Measurements from ENCODE around the gene CNNM4. TPM values are rescaled to one million over a fixed set of nuclear protein-coding genes. Genes with fewer than 3 reads are reported as not detected.

The CNNM4 gene
- total and polyA plus RNA-seq, 2 of the 4 experiments (the other 2 are of a cell fraction), result 2.0 to 4.1 TPM

- no peak overlapping the region for H3K14ac ChIP-seq (replicated peaks; ENCODE audit: low read depth, low read length)
- H3K9me1 ChIP-seq (ENCODE audit: insufficient read depth, low read length), result peaks cover 20% of the 10 kb centered on the region; the same call in 1 of the 2 replicates
- no TSS peak for BruUV-seq (replicated peaks)
- dilution Hi-C loops (cut with HindIII; ENCODE audit: low sequenced_read_pairs, unreplicated experiment), result no loop called here
- H4K91ac ChIP-seq (ENCODE audit: insufficient read depth, low read depth, low read length), result no peak overlapping the region
- peaks cover 29% of the 10 kb centered on the region for H3K36me3 ChIP-seq (ENCODE audit: control insufficient read depth, insufficient read depth, low read length)
- intact Hi-C loops (cut with micrococcal nuclease), result no loop called here
- H4K20me1 ChIP-seq (ENCODE audit: insufficient read depth, low read length), result peaks cover 13% of the 10 kb centered on the region; the same call in 1 of the 2 replicates
- H3K18ac ChIP-seq (ENCODE audit: low read depth, low read length), result no peak overlapping the region
- no peak overlapping the region for H4K5ac ChIP-seq (ENCODE audit: low read depth, low read length)
- peaks cover 16% of the 10 kb centered on the region; the same call in 1 of the 2 replicates for H3K4me1 ChIP-seq (ENCODE audit: control insufficient read depth, insufficient read depth, low read length)
- H2BK120ac ChIP-seq (ENCODE audit: low read depth, low read length), result no peak overlapping the region
- POLR2A ChIA-PET (ENCODE audit: unreplicated experiment), result no interaction called here
- no peak overlapping the region for H3K4me3 ChIP-seq (ENCODE audit: insufficient read depth, low read depth, low read length)
- H2BK5ac ChIP-seq (ENCODE audit: low read depth, low read length, poor library complexity, severe bottlenecking), result no peak overlapping the region
- H4K8ac ChIP-seq (ENCODE audit: low read depth in 2 of 2, low read length in 2 of 2), result no peak overlapping the region
- no peaks in the 10 kb centered on the region for H3K27me3 ChIP-seq (ENCODE audit: control insufficient read depth, insufficient read depth, low read length)
- no peak overlapping the region for H3K27ac ChIP-seq (ENCODE audit: insufficient read depth, low read length)
- CTCF ChIA-PET, result no interaction called here
- no peak overlapping the region for H2BK20ac ChIP-seq (ENCODE audit: low read depth, low read length)
- no peak overlapping the region for H3K4me2 ChIP-seq (ENCODE audit: low read depth, low read length)
- TF ChIP-seq MAFK (IDR thresholded peaks at IDR 0.05; ENCODE audit: low read depth, low read length), result no peak
- TF ChIP-seq CHD1 (IDR thresholded peaks at IDR 0.05; ENCODE audit: low read depth, low read length), result no peak
- no peak for TF ChIP-seq BHLHE40 (IDR thresholded peaks at IDR 0.05; ENCODE audit: low read depth, low read length)
- TF ChIP-seq SMC3 (IDR thresholded peaks at IDR 0.05; ENCODE audit: low read depth, low read length), result no peak
- no peak for TF ChIP-seq RAD21 (IDR thresholded peaks at IDR 0.05; ENCODE audit: low read length)
- TF ChIP-seq MAZ (IDR thresholded peaks at IDR 0.05; ENCODE audit: borderline replicate concordance, low read depth, low read length), result no peak
- TF ChIP-seq FOS (IDR thresholded peaks at IDR 0.05; ENCODE audit: low read depth, low read length), result no peak
- TF ChIP-seq NFE2L2 (IDR thresholded peaks at IDR 0.05; ENCODE audit: low read depth, low read length), result no peak
- TF ChIP-seq CTCF (conservative IDR thresholded peaks at IDR 0.05; ENCODE audit: low read depth, low read length), result no peak
- TF ChIP-seq, protein P1, sequence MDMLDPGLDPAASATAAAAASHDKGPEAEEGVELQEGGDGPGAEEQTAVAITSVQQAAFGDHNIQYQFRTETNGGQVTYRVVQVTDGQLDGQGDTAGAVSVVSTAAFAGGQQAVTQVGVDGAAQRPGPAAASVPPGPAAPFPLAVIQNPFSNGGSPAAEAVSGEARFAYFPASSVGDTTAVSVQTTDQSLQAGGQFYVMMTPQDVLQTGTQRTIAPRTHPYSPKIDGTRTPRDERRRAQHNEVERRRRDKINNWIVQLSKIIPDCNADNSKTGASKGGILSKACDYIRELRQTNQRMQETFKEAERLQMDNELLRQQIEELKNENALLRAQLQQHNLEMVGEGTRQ (IDR thresholded peaks at IDR 0.05; ENCODE audit: low read depth, low read length), result no peak
- TF ChIP-seq POLR2A (IDR thresholded peaks at IDR 0.05; ENCODE audit: low read depth, low read length), result no peak
- TF ChIP-seq RCOR1 (IDR thresholded peaks at IDR 0.05; ENCODE audit: insufficient replicate concordance, low read length), result no peak
- no peak for DNase-seq
- no peak overlapping the region for H2AK5ac ChIP-seq (ENCODE audit: low read depth, low read length)
- peak overlapping the region; percentile 26 for H2AK9ac ChIP-seq (replicated peaks; ENCODE audit: low read depth, low read length, poor library complexity)
- no peak overlapping the region for H3K23ac ChIP-seq (ENCODE audit: low read depth, low read length)
- no peak for ATAC-seq (ENCODE audit: low read depth)
- H3K56ac ChIP-seq (ENCODE audit: extremely low read depth, insufficient read depth, low read length), result no peak overlapping the region
- no peak overlapping the region for H3K4ac ChIP-seq (ENCODE audit: low read depth, low read length)
- no peak overlapping the region for H3K9ac ChIP-seq (ENCODE audit: low read depth, low read length)
- H2AFZ ChIP-seq (replicated peaks; ENCODE audit: low read length, poor library complexity), result no peak overlapping the region
- H2BK15ac ChIP-seq (ENCODE audit: low read depth, low read length), result no peak overlapping the region
- in situ Hi-C loops (cut with MboI; ENCODE audit: low sequenced_read_pairs), result no loop called here
- no peaks in the 10 kb centered on the region for H3K9me3 ChIP-seq (ENCODE audit: control insufficient read depth, insufficient read depth, low read length)
- 88% methylated on average over 11 of the region's 14 CpGs; no CpG with 5 or more reads in 1 of the 2 experiments for WGBS, 2 experiments (ENCODE audit: extremely low coverage in 2 of 2, insufficient read length in 1 of 2)
- H3K79me1 ChIP-seq (ENCODE audit: low read depth in 1 of 2, low read length in 2 of 2), result peaks cover 7 to 15% of the 10 kb centered on the region in 2 experiments
These were observed 67.7 kb downstream of the CNNM4 start for GRCh38 chr2:96828436-96828835.
